ENCODE results near the gene NEMF. TPM values are rescaled to one million over a fixed set of nuclear protein-coding genes. Genes with fewer than 3 reads are reported as not detected.
A peak's percentile ranks its signal among the peaks of the same experiment; 100 is the strongest.
"Not testable (repeated sequence)": the region's sequence is repeated elsewhere in the genome, so short reads cannot be mapped to it uniquely, and the experiment has no call there.

Gene NEMF
- total RNA-seq, 2 experiments from 2014 or later: 64.7 to 73.3 TPM

GRCh38 chr14:49875640-49876198 lies 23.1 kb upstream of the NEMF start:
- H3K4me1 Mint-ChIP-seq: peaks cover 32% of the 10 kb centered on the region
- POLR2A ChIA-PET: interaction anchor here (2.0 kb wide), 1 partner anchor 17 kb away, joined by 8 read pairs; the partner anchor contains the start of gene ARF6
- CTCF ChIA-PET: interaction anchor here (1.0 to 2.1 kb wide), 4 partner anchors 8 to 162 kb away, joined by 3 to 8 read pairs (median 5); no protein-coding TSS in a partner anchor

GRCh38 chr14:49873548-49873947 lies 21.0 kb upstream of the NEMF start:
- H3K4me1 Mint-ChIP-seq: peaks cover 28% of the 10 kb centered on the region
- H3K27ac Mint-ChIP-seq; POLR2A ChIA-PET; H3K9me3 Mint-ChIP-seq; H3K4me3 Mint-ChIP-seq; DNase-seq; H3K36me3 Mint-ChIP-seq (ENCODE audit: low read depth); H3K27me3 Mint-ChIP-seq: not testable (repeated sequence)
- CTCF ChIA-PET: interaction anchor here (0.7 to 1.9 kb wide), 2 partner anchors 11 to 398 kb away, joined by 3 to 4 read pairs; no protein-coding TSS in a partner anchor

More at GRCh38 chr14:49875640-49876198, 23.1 kb upstream of the NEMF start:
- H3K4me3 Mint-ChIP-seq: no peak overlapping the region
- no peaks in the 10 kb centered on the region for H3K27me3 Mint-ChIP-seq
- no peaks in the 10 kb centered on the region for H3K36me3 Mint-ChIP-seq (ENCODE audit: low read depth)
- no peaks in the 10 kb centered on the region for H3K9me3 Mint-ChIP-seq
- no peak for DNase-seq
- no peak overlapping the region for H3K27ac Mint-ChIP-seq

DNA sequence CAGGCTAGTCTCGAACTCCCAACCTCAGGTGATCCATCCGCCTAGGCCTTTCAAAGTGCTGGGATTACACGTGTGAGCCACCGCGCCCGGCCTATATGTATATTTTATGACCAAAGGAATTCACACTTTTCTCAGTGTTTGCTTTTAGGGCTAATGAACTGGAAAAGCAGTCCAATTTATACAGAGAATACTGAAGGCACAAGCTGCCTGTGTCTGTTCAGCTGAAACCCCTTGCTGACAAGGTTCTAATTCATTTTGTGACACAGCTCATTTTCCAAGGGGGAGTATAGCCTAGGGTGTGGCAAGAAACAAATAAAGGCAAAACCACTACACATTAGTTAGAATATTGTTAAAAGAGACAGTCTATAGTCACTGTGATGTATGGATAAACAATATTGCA lies 18.3 kb upstream of the NEMF start:
- CTCF ChIA-PET: interaction anchor here (0.8 to 5.3 kb wide), 2 partner anchors 9 kb away, joined by 3 to 53 read pairs; no protein-coding TSS in a partner anchor
- Mint-ChIP-seq H3K4me3 (no peak overlapping the region), H3K27me3 (no peaks in the 10 kb centered on the region), H3K9me3 (no peaks in the 10 kb centered on the region), H3K4me1 (peaks cover 26% of the 10 kb centered on the region), H3K27ac (no peak overlapping the region), H3K36me3 (ENCODE audit: low read depth) (peaks cover 2% of the 10 kb centered on the region)
- POLR2A ChIA-PET: interaction anchor here (1.2 to 11.7 kb wide), 3 partner anchors 21 to 272 kb away, joined by 3 to 327 read pairs (median 4); partner anchors contain the start of gene LRR1
- no peak for DNase-seq

DNA sequence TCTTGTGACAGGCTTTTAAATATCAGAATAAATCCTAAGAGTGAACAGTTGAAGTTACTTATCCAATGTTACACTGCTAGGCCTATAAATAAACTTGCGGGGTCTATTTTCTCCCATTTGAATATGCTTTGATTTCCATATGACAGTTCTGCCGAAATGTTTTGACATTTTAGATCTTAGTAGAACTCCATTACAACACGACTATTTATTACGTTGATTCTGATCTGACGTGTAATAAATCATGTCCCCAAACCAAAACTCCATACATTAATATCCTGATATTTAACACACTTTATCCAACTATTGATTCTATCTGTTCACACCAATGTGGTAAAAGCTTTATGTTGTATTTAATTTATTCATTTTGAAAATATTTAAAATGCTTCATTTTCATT lies 16.1 kb upstream of the NEMF start:
- ChIA-PET CTCF (interaction anchor here (1.0 to 10.0 kb wide), 13 partner anchors 7 to 443 kb away, joined by 3 to 274 read pairs (median 13); partner anchors contain the start of genes ARF6, DMAC2L, L2HGDH and NEMF), POLR2A (interaction anchor here (0.7 to 11.7 kb wide), 32 partner anchors 10 to 248 kb away, joined by 3 to 327 read pairs (median 8); partner anchors contain the start of genes ARF6, DNAAF2, MGAT2 and NEMF)
- no peak for DNase-seq
- no peaks in the 10 kb centered on the region for H3K27me3 Mint-ChIP-seq
- peak overlapping the region; percentile 98 for H3K27ac Mint-ChIP-seq
- peaks cover 2% of the 10 kb centered on the region for H3K36me3 Mint-ChIP-seq (ENCODE audit: low read depth)
- peaks cover 26% of the 10 kb centered on the region for H3K4me1 Mint-ChIP-seq
- no peaks in the 10 kb centered on the region for H3K9me3 Mint-ChIP-seq
- peak overlapping the region; percentile 90 for H3K4me3 Mint-ChIP-seq

GRCh38 chr14:49867831-49868719 lies 15.5 kb upstream of the NEMF start:
- no peaks in the 10 kb centered on the region for H3K9me3 Mint-ChIP-seq
- H3K4me1 Mint-ChIP-seq: peaks cover 26% of the 10 kb centered on the region
- peak overlapping the region; percentile 90 for H3K4me3 Mint-ChIP-seq
- H3K27ac Mint-ChIP-seq: peak overlapping the region; percentile 98
- no peaks in the 10 kb centered on the region for H3K27me3 Mint-ChIP-seq
- CTCF ChIA-PET: interaction anchor here (0.7 to 10.0 kb wide), 20 partner anchors 8 to 620 kb away, joined by 3 to 274 read pairs (median 6); partner anchors contain the start of genes ARF6, DMAC2L, L2HGDH and NEMF
- POLR2A ChIA-PET: interaction anchor here (0.7 to 11.7 kb wide), 36 partner anchors 10 to 282 kb away, joined by 3 to 327 read pairs (median 7); partner anchors contain the start of genes ARF6, DNAAF2, MGAT2 and NEMF
- peaks cover 2% of the 10 kb centered on the region for H3K36me3 Mint-ChIP-seq (ENCODE audit: low read depth)
- peak; percentile 99 for DNase-seq

DNA sequence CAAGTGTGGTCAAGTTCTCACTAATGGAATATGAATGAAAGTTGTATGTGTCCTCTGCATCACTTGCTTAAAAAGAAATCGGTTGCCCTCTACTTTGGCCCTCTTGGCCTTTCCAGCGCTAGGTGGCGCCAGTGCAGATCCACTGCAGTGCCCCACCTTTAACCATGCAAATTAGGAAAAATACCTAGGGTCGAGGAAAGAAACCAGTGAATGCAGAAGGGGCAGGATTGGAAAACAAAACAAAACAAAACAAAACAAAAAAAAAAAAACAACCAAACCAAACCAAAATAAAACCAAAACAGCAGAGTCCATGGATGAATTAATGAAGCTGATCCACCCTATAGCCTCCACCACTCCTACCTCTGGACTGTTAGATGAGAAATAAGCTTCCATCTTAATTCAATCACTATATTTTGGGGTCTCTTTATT lies 12.9 kb upstream of the NEMF start:
- POLR2A ChIA-PET: interaction anchor here (0.9 to 11.7 kb wide), 13 partner anchors 13 to 249 kb away, joined by 3 to 327 read pairs (median 30); partner anchors contain the start of genes ARF6, MGAT2, NEMF and RPL36AL
- no peak overlapping the region for H3K4me3 Mint-ChIP-seq
- peaks cover 6% of the 10 kb centered on the region for H3K36me3 Mint-ChIP-seq (ENCODE audit: low read depth)
- peak; percentile 82 for DNase-seq
- CTCF ChIA-PET: interaction anchor here (0.7 to 10.0 kb wide), 33 partner anchors 10 to 456 kb away, joined by 3 to 274 read pairs (median 6); partner anchors contain the start of genes ARF6, NEMF and VCPKMT
- no peak overlapping the region for H3K27ac Mint-ChIP-seq
- H3K27me3 Mint-ChIP-seq: no peaks in the 10 kb centered on the region
- peaks cover 34% of the 10 kb centered on the region for H3K4me1 Mint-ChIP-seq
- H3K9me3 Mint-ChIP-seq: no peaks in the 10 kb centered on the region

- DNase-seq: peak; percentile 28
- POLR2A ChIA-PET: interaction anchor here (1.0 to 11.7 kb wide), 36 partner anchors 12 to 449 kb away, joined by 3 to 327 read pairs (median 14); partner anchors contain the start of genes ARF6, DMAC2L, DNAAF2 and KLHDC2
Measured at GRCh38 chr14:49863487-49864281, 11.1 kb upstream of the NEMF start.

GRCh38 chr14:49862089-49862673 lies 9.6 kb upstream of the NEMF start:
- CTCF ChIA-PET: interaction anchor here (0.6 to 10.0 kb wide), 55 partner anchors 9 to 450 kb away, joined by 3 to 274 read pairs (median 6); partner anchors contain the start of genes ARF6, DMAC2L, DNAAF2 and KLHDC2
- H3K9me3 Mint-ChIP-seq: no peaks in the 10 kb centered on the region

More at GRCh38 chr14:49863487-49864281, 11.1 kb upstream of the NEMF start:
- H3K27me3 Mint-ChIP-seq: no peaks in the 10 kb centered on the region
- no peak overlapping the region for H3K4me3 Mint-ChIP-seq
- peaks cover 25% of the 10 kb centered on the region for H3K4me1 Mint-ChIP-seq
- no peak overlapping the region for H3K27ac Mint-ChIP-seq
- no peaks in the 10 kb centered on the region for H3K9me3 Mint-ChIP-seq
- CTCF ChIA-PET: interaction anchor here (1.0 to 10.0 kb wide), 35 partner anchors 9 to 448 kb away, joined by 3 to 274 read pairs (median 10); partner anchors contain the start of genes ARF6, DMAC2L, DNAAF2 and KLHDC2
- H3K36me3 Mint-ChIP-seq (ENCODE audit: low read depth): peaks cover 6% of the 10 kb centered on the region

DNA sequence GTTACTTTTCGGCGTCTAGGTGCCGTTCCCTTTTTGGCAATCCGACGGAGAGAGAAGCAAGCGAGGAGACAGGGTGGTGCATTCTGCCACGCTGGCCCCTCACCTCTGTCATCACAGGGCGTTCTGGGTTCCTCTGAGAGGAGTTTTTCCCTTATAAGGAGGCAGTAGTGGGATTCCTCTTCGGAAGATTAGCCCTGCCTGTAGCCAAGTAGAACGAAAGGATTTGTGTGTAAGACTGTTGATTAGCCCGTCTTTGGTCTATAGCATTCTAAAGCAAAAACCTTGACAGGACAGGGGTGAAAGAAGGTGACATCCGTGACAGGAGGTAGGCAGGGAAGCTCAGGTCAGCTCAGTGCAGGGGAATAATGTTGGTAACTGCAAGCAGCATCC lies 9.1 kb upstream of the NEMF start:
- CTCF ChIA-PET: interaction anchor here (0.8 to 10.0 kb wide), 46 partner anchors 10 to 288 kb away, joined by 3 to 274 read pairs (median 8); partner anchors contain the start of genes ARF6, DNAAF2, KLHDC2 and LRR1
- H3K4me3 Mint-ChIP-seq: no peak overlapping the region

More at GRCh38 chr14:49862089-49862673, 9.6 kb upstream of the NEMF start:
- Mint-ChIP-seq H3K27ac (no peak overlapping the region), H3K36me3 (ENCODE audit: low read depth) (peaks cover 4% of the 10 kb centered on the region), H3K4me1 (peaks cover 29% of the 10 kb centered on the region), H3K27me3 (no peaks in the 10 kb centered on the region), H3K4me3 (no peak overlapping the region)
- DNase-seq: peak; percentile 91
- POLR2A ChIA-PET: interaction anchor here (0.6 to 11.7 kb wide), 52 partner anchors 10 to 459 kb away, joined by 3 to 327 read pairs (median 8); partner anchors contain the start of genes ARF6, DMAC2L, DNAAF2 and KLHDC2

DNA sequence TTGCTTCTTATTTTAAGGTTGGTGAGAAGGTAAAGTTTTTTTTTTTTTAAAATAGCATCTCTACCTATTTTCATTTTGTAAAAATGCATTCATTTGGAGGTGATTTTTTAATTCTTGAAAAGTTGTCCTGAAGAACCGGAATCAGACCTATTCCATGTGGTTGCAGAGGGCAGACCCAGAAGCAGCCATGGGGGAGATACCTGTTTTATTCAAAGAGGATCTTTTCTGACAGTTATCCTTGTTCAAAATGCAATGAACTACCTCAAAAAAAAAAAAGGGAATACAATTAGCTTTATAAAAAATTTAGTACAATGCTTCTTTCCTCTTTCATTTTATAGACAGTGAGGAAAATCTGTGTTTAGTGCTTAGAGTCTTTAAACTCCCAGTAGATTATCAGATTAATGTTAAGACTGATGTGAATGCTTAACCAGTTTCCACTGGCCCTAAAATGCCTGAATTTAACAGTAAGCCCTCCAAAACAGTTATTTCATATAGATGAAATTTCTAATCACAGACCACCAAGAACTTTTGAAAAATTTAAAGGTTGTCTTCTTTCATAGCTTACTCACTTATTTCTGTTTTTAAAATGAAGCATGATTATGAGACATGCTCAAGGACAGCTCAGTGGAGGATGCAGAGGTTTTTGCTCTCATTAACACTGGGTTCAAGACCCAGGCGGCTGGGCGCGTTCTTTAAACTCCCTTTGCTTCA lies 8.6 kb upstream of the NEMF start:
- no peak for DNase-seq
- Mint-ChIP-seq H3K4me3 (no peak overlapping the region), H3K36me3 (ENCODE audit: low read depth) (peaks cover 4% of the 10 kb centered on the region), H3K4me1 (peaks cover 29% of the 10 kb centered on the region), H3K9me3 (no peaks in the 10 kb centered on the region), H3K27me3 (no peaks in the 10 kb centered on the region), H3K27ac (no peak overlapping the region)
- ChIA-PET CTCF (interaction anchor here (0.9 to 10.0 kb wide), 39 partner anchors 10 to 288 kb away, joined by 3 to 274 read pairs (median 9); partner anchors contain the start of genes ARF6, DNAAF2, KLHDC2 and LRR1), POLR2A (interaction anchor here (1.0 to 11.7 kb wide), 30 partner anchors 9 to 451 kb away, joined by 3 to 327 read pairs (median 14); partner anchors contain the start of genes ARF6, DMAC2L, DNAAF2 and KLHDC2)

More for the DNA sequence above, 9.1 kb upstream of the NEMF start:
- DNase-seq: peak; percentile 70
- H3K36me3 Mint-ChIP-seq (ENCODE audit: low read depth): peaks cover 4% of the 10 kb centered on the region
- H3K4me1 Mint-ChIP-seq: peaks cover 29% of the 10 kb centered on the region
- no peak overlapping the region for H3K27ac Mint-ChIP-seq
- H3K27me3 Mint-ChIP-seq: no peaks in the 10 kb centered on the region
- POLR2A ChIA-PET: interaction anchor here (0.6 to 11.7 kb wide), 39 partner anchors 10 to 459 kb away, joined by 3 to 327 read pairs (median 13); partner anchors contain the start of genes ARF6, DMAC2L, DNAAF2 and KLHDC2
- no peaks in the 10 kb centered on the region for H3K9me3 Mint-ChIP-seq
